ENCODE data around the gene RAB25. TPM values are rescaled to one million over a fixed set of nuclear protein-coding genes. Genes with fewer than 3 reads are reported as not detected.
"Not testable (repeated sequence)": the region's sequence is repeated elsewhere in the genome, so short reads cannot be mapped to it uniquely, and the experiment has no call there.

The RAB25 gene
- total RNA-seq, 1 donor from 2014 or later = not detected

DNA sequence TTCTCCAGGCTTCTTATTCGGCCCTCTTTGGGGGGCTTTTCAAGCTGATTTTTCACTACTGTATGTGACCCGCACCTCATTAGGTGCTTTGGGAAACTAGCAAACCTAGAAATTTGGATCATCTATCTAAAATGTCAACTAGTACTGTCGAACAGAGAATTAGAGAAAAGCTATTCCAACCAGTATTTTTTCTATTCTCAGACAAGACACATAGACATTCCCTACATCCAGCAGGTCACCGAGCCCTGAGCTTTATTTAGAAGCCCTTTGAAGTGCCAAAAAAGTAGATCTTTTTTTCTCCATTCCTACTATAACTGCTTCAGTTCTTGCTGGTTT, 39.9 kb upstream of the RAB25 start:
- peaks cover 36% of the 10 kb centered on the region for H3K36me3 ChIP-seq
- intact Hi-C loops (cut with micrococcal nuclease) = no loop called here
- H3K27me3 ChIP-seq (ENCODE audit: low read depth) = no peaks in the 10 kb centered on the region

GRCh38 chr1:156021954-156022353, 39.0 kb upstream of the RAB25 start:
- no peak for DNase-seq
- no peaks in the 10 kb centered on the region for H3K9me3 ChIP-seq (replicated peaks)
- TF ChIP-seq, protein P1, sequence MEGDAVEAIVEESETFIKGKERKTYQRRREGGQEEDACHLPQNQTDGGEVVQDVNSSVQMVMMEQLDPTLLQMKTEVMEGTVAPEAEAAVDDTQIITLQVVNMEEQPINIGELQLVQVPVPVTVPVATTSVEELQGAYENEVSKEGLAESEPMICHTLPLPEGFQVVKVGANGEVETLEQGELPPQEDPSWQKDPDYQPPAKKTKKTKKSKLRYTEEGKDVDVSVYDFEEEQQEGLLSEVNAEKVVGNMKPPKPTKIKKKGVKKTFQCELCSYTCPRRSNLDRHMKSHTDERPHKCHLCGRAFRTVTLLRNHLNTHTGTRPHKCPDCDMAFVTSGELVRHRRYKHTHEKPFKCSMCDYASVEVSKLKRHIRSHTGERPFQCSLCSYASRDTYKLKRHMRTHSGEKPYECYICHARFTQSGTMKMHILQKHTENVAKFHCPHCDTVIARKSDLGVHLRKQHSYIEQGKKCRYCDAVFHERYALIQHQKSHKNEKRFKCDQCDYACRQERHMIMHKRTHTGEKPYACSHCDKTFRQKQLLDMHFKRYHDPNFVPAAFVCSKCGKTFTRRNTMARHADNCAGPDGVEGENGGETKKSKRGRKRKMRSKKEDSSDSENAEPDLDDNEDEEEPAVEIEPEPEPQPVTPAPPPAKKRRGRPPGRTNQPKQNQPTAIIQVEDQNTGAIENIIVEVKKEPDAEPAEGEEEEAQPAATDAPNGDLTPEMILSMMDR (IDR thresholded peaks at IDR 0.05; ENCODE audit: borderline replicate concordance) = no peak
- H3K4me3 ChIP-seq = no peak overlapping the region
- peaks cover 31% of the 10 kb centered on the region for H3K4me1 ChIP-seq
- no peaks in the 10 kb centered on the region for H3K27me3 ChIP-seq (ENCODE audit: low read depth)
- H3K36me3 ChIP-seq = peaks cover 27% of the 10 kb centered on the region
- no peak overlapping the region for H3K27ac ChIP-seq (replicated peaks)
- intact Hi-C loops (cut with micrococcal nuclease) = no loop called here

More for the DNA sequence above, 39.9 kb upstream of the RAB25 start:
- Histone ChIP-seq H3K4me1 (peaks cover 29% of the 10 kb centered on the region), H3K27ac (replicated peaks) (peak overlapping the region; percentile 92), H3K4me3 (peak overlapping the region; percentile 87), H3K9me3 (replicated peaks) (no peaks in the 10 kb centered on the region)
- no peak for DNase-seq
- TF ChIP-seq, protein P1 (IDR thresholded peaks at IDR 0.05; ENCODE audit: borderline replicate concordance) = no peak

GRCh38 chr1:156024801-156025200, 36.2 kb upstream of the RAB25 start:
- Histone ChIP-seq H3K27me3 (ENCODE audit: low read depth) (no peaks in the 10 kb centered on the region), H3K4me3 (no peak overlapping the region), H3K36me3 (no peaks in the 10 kb centered on the region), H3K4me1 (peaks cover 20% of the 10 kb centered on the region), H3K27ac (replicated peaks) (no peak overlapping the region), H3K9me3 (replicated peaks) (no peaks in the 10 kb centered on the region)
- TF ChIP-seq, protein P1 (IDR thresholded peaks at IDR 0.05; ENCODE audit: borderline replicate concordance) = no peak
- intact Hi-C loops (cut with micrococcal nuclease) = no loop called here
- DNase-seq = no peak

- Histone ChIP-seq H3K9me3 (replicated peaks) (no peaks in the 10 kb centered on the region), H3K27ac (replicated peaks) (no peak overlapping the region), H3K4me1 (peaks cover 9% of the 10 kb centered on the region), H3K36me3 (no peaks in the 10 kb centered on the region), H3K27me3 (ENCODE audit: low read depth) (no peaks in the 10 kb centered on the region), H3K4me3 (no peak overlapping the region)
- intact Hi-C loops (cut with micrococcal nuclease) = no loop called here
- TF ChIP-seq, protein P1 (IDR thresholded peaks at IDR 0.05; ENCODE audit: borderline replicate concordance) = peak; percentile 61
- no peak for DNase-seq
Measured at GRCh38 chr1:156025876-156026275, 35.1 kb upstream of the RAB25 start.

- Histone ChIP-seq H3K4me3 (no peak overlapping the region), H3K27me3 (ENCODE audit: low read depth) (no peaks in the 10 kb centered on the region), H3K4me1 (peaks cover 5% of the 10 kb centered on the region), H3K36me3 (no peaks in the 10 kb centered on the region), H3K9me3 (replicated peaks) (no peaks in the 10 kb centered on the region), H3K27ac (replicated peaks) (no peak overlapping the region)
- TF ChIP-seq, protein P1 (IDR thresholded peaks at IDR 0.05; ENCODE audit: borderline replicate concordance) = no peak
- no peak for DNase-seq
- intact Hi-C loops (cut with micrococcal nuclease) = no loop called here
Measured at GRCh38 chr1:156026588-156026987, 34.4 kb upstream of the RAB25 start.

GRCh38 chr1:156033011-156033410, 27.9 kb upstream of the RAB25 start:
- H3K4me1 ChIP-seq = no peaks in the 10 kb centered on the region
- TF ChIP-seq, protein P1 (IDR thresholded peaks at IDR 0.05; ENCODE audit: borderline replicate concordance) = no peak
- intact Hi-C loops (cut with micrococcal nuclease) = no loop called here
- H3K27me3 ChIP-seq (ENCODE audit: low read depth) = no peaks in the 10 kb centered on the region
- no peak for DNase-seq
- no peaks in the 10 kb centered on the region for H3K9me3 ChIP-seq (replicated peaks)
- no peak overlapping the region for H3K4me3 ChIP-seq
- peaks cover 15% of the 10 kb centered on the region for H3K36me3 ChIP-seq
- no peak overlapping the region for H3K27ac ChIP-seq (replicated peaks)

- H3K27ac ChIP-seq (replicated peaks); H3K27me3 ChIP-seq (ENCODE audit: low read depth); H3K9me3 ChIP-seq (replicated peaks); intact Hi-C loops (cut with micrococcal nuclease); H3K4me1 ChIP-seq; H3K4me3 ChIP-seq; DNase-seq: not testable (repeated sequence)
- peaks cover 34% of the 10 kb centered on the region for H3K36me3 ChIP-seq
Measured at GRCh38 chr1:156034991-156035390, 26.0 kb upstream of the RAB25 start.
